GM23338 (cell line): ENCODE measurements around the gene RNF187. TPM values are rescaled to one million over a fixed set of nuclear protein-coding genes. Genes with fewer than 3 reads are reported as not detected.

Source experiments
- ETS1 ChIP-seq: IDR thresholded peaks from 2 replicates; pipeline ENCODE4 v1.6.1; 2016; ENCODE audit warnings: antibody characterized with exemption
- EZH2phosphoT487 ChIP-seq: fragments of 200-600 bp; sonication (generic); IDR thresholded peaks from one replicate; pipeline ENCODE4 v1.8.1; 2018; ENCODE audit warnings: antibody characterized with exemption; ENCODE audit not compliant: unreplicated experiment
- NANOG ChIP-seq: IDR thresholded peaks from 2 replicates; pipeline ENCODE4 v1.6.1; 2016; ENCODE audit warnings: antibody characterized with exemption, borderline replicate concordance
- ZNF462 ChIP-seq: fragments of 250-450 bp; sonication (Bioruptor Pico); IDR thresholded peaks from 2 replicates; pipeline ENCODE4 v1.5.0; 2020; ENCODE audit warnings: mild to moderate bottlenecking, moderate library complexity
- polyA plus RNA-seq: library from polyadenylated mRNA; unstranded; fragments of >200 nt; fragmentation: Nextera tagmentation; extraction: Ambion mirVana; gene quantifications from 2 replicates; pipeline ENCODE4 v1.2.1, GENCODE V29; 2016
- total RNA-seq: library from RNA; depleted of rRNA; stranded (reverse); fragments of >200 nt; shearing (Covaris generic); gene quantifications from 2 replicates; pipeline ENCODE4 v1.2.3, GENCODE V29; 2014
- TF ChIP-seq, protein P1 (sequence below): IDR thresholded peaks from one replicate; pipeline ENCODE4 v1.6.1; 2018; ENCODE audit warnings: antibody characterized with exemption; ENCODE audit not compliant: unreplicated experiment

RNF187 gene
- total and polyA plus RNA-seq, 2 experiments from 2014 or later, result 24.8 to 55.3 TPM

DNA sequence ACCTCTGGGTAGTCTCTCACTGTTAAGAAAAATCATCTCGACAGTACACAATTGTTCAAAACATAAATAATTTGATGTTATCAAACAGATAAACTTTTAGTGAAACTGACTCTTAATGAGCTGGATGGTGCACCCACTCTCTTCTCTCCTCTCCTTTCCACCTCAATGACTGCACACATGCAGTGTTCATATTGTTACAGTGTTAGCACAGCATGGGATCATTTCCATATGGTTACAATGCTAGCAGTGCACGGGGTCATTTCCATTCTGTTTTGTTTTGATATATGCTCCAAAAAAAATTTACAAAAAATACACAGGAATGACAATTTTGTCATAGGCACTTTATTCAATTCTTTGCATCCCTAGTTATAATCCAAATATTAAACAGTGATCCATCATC, 26.4 kb upstream of the RNF187 start (continued):
- TF ChIP-seq ZNF462 (CRISPR knock-in tag), result no peak
- no peak for TF ChIP-seq ETS1
- TF ChIP-seq EZH2phosphoT487, result no peak
- TF ChIP-seq, protein P1, sequence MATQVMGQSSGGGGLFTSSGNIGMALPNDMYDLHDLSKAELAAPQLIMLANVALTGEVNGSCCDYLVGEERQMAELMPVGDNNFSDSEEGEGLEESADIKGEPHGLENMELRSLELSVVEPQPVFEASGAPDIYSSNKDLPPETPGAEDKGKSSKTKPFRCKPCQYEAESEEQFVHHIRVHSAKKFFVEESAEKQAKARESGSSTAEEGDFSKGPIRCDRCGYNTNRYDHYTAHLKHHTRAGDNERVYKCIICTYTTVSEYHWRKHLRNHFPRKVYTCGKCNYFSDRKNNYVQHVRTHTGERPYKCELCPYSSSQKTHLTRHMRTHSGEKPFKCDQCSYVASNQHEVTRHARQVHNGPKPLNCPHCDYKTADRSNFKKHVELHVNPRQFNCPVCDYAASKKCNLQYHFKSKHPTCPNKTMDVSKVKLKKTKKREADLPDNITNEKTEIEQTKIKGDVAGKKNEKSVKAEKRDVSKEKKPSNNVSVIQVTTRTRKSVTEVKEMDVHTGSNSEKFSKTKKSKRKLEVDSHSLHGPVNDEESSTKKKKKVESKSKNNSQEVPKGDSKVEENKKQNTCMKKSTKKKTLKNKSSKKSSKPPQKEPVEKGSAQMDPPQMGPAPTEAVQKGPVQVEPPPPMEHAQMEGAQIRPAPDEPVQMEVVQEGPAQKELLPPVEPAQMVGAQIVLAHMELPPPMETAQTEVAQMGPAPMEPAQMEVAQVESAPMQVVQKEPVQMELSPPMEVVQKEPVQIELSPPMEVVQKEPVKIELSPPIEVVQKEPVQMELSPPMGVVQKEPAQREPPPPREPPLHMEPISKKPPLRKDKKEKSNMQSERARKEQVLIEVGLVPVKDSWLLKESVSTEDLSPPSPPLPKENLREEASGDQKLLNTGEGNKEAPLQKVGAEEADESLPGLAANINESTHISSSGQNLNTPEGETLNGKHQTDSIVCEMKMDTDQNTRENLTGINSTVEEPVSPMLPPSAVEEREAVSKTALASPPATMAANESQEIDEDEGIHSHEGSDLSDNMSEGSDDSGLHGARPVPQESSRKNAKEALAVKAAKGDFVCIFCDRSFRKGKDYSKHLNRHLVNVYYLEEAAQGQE, result no peak
- no peak for TF ChIP-seq NANOG
